Duodenal mucosa (tissue), 2 donors: Measurements from ENCODE around the gene SP140L.
A peak's percentile ranks its signal among the peaks of the same experiment; 100 is the strongest.
"Not testable (repeated sequence)": the region's sequence is repeated elsewhere in the genome, so short reads cannot be mapped to it uniquely, and the experiment has no call there.

Experiments used
- H3K27ac ChIP-seq: one replicate; pipeline ENCODE4 v1.7.0; 2013; ENCODE audit warnings: low read depth, low read length
- H3K27me3 ChIP-seq, 2 donors: one replicate each; pipeline ENCODE4 v1.7.0; 2013; ENCODE audit warnings: low read length in 2 of 2, control low read depth in 1 of 2; ENCODE audit not compliant: insufficient read depth in 2 of 2, control insufficient read depth in 1 of 2
- H3K36me3 ChIP-seq, 2 donors: one replicate each; pipeline ENCODE4 v1.7.0; 2013; ENCODE audit warnings: low read length in 2 of 2, control low read depth in 1 of 2; ENCODE audit not compliant: insufficient read depth in 2 of 2, control insufficient read depth in 1 of 2
- H3K4me1 ChIP-seq, 2 donors: one replicate each; pipeline ENCODE4 v1.7.0; 2013; ENCODE audit warnings: low read length in 2 of 2, control low read depth in 1 of 2; ENCODE audit not compliant: insufficient read depth in 2 of 2, control insufficient read depth in 1 of 2
- H3K4me3 ChIP-seq, 2 donors: one replicate each; pipeline ENCODE4 v1.7.0; 2013; ENCODE audit warnings: low read length in 2 of 2, low read depth in 1 of 2
- H3K9ac ChIP-seq, 2 donors: one replicate each; pipeline ENCODE4 v1.7.0; 2013; ENCODE audit warnings: low read length in 2 of 2, low read depth in 1 of 2
- H3K9me3 ChIP-seq, 2 donors: one replicate each; pipeline ENCODE4 v1.7.0; 2013; ENCODE audit warnings: low read length in 2 of 2, control low read depth in 1 of 2; ENCODE audit not compliant: control insufficient read depth in 1 of 2

Gene SP140L

GRCh38 chr2:230405824-230406223, 78.8 kb downstream of the SP140L start:
- Histone ChIP-seq H3K27ac (no peak overlapping the region), H3K9ac (no peak overlapping the region), H3K9me3 (no peaks in the 10 kb centered on the region), H3K36me3 (peaks cover 11 to 17% of the 10 kb centered on the region in 2 donors), H3K4me1 (peaks cover 3 to 5% of the 10 kb centered on the region in 2 donors), H3K4me3 (no peak overlapping the region), H3K27me3 (no peaks in the 10 kb centered on the region)

DNA sequence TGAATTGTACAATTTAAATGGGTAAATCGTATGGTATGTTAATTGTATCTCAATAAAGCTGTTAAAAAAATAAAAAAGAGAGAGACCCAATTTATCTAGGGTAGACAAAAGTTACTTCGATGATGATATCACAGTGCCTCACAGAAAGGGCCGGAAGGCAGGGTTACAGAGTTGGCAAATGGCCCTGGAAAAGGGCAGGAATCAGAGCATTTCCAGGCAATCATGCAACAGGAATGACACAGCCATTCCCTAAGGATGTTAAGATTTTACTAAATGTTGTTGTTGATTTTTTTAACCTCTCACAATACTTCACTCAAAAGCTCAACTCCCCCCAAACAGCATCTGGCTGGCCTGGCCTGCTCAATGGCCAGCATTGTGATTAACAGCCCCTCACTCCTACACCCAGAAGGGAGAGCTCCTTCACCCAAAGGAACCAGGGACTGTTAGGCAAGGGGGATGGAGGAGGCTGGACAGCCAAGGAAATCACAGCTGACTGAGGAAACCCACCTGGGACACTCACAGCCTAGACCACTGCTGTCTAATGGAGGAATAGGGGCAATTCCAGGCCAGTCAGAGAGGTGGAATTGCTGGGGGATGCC, 81.3 kb downstream of the SP140L start:
- H3K4me1 ChIP-seq, result peaks cover 6 to 22% of the 10 kb centered on the region in 2 donors

DNA sequence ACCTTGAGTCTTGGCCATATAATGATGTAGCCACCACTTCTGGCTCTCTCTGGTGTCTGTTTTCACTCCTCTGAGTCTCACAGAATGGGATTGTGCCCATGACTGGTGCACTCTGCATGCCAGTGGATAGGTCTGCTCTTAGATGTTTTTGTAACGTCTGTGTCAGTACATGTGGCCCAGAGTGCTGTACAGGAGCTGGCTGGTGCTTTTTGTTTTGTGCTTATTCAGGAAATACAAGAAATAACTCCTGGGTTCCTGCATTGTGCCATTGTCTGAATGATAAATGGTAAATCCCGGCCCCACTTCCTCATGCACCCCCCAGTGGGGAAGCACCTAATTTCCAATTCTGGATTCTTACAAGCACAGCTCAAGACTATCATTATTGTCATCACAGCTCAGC, 82.3 kb downstream of the SP140L start:
- H3K9me3 ChIP-seq, H3K4me3 ChIP-seq, H3K27ac ChIP-seq, H3K9ac ChIP-seq, H3K36me3 ChIP-seq, H3K27me3 ChIP-seq: not testable (repeated sequence)
- peaks cover 6 to 22% of the 10 kb centered on the region in 2 donors for H3K4me1 ChIP-seq

More for the DNA sequence above, 81.3 kb downstream of the SP140L start:
- Histone ChIP-seq H3K36me3 (peaks cover 7 to 8% of the 10 kb centered on the region in 2 donors), H3K9me3 (no peaks in the 10 kb centered on the region), H3K4me3 (no peak overlapping the region), H3K9ac (no peak overlapping the region), H3K27ac (no peak overlapping the region), H3K27me3 (no peaks in the 10 kb centered on the region)

DNA sequence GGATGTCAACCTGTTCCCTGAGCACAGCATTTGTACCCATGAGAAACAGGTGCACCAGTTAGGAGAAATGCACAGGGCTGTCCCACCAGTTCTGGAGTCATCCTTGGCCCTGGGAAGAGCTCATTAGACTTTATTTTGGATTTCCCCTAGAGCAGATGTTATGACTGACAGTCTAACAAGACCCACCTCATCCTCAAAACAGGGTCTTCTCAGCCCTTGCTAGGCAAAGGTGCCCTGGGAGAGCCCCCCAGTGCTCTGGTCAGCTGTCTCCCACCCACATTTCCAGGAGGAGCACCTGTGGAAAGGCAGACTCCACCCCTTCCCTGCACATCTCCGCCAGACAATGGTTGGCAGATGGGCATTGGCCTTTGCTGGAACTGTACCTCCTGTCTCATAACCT, 83.3 kb downstream of the SP140L start:
- Histone ChIP-seq H3K4me1 (peaks cover 6 to 22% of the 10 kb centered on the region in 2 donors), H3K27me3 (no peaks in the 10 kb centered on the region), H3K27ac (no peak overlapping the region), H3K4me3 (no peak overlapping the region), H3K36me3 (no peaks in the 10 kb centered on the region), H3K9me3 (no peaks in the 10 kb centered on the region), H3K9ac (no peak overlapping the region)

GRCh38 chr2:230410861-230411569, 84.0 kb downstream of the SP140L start:
- Histone ChIP-seq H3K36me3 (no peaks in the 10 kb centered on the region), H3K4me3 (peak overlapping the region; percentile 82 to 94), H3K9me3 (no peaks in the 10 kb centered on the region), H3K4me1 (peaks cover 10 to 27% of the 10 kb centered on the region in 2 donors), H3K9ac (peak overlapping the region; percentile 87 to 94), H3K27ac (peak overlapping the region; percentile 92), H3K27me3 (no peaks in the 10 kb centered on the region)

DNA sequence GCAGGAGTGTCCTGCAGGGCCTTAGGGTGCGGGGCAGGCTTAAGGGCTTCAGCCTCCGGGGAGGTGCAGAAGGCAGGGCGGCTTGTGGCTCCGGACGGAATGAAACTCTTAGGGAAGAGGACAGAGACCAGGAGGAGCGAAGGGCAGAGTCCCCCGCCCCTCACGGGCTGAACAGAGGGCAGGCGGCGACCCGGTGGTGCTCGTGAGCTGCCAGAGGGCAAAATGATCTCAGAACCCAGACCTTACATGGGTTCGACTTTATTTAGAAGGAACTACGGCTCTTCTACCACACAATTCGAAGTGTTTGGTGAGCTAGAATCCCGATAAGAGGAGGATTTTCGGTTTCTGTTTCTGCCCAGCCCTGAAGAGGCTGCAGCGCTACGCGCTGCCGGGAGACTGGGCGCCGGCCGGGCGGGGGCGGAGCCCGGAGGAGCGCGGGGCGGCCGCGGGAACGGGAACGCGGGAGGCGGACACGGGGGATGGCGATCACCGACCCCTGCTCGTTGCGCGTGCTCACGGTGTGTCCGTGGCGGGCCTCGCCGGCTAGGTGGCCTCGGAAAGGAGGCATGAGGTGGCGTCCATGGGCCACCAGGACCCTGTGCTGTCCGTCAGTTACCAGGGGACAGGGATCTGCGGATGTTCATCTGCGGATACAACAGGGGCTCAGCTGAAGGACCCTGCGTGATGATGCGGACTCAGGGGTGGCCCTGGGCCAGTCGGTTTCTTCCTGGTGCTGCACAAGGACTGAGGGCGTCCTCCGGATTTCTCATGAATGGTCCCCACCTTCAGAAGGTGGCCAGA, 84.8 kb downstream of the SP140L start:
- Histone ChIP-seq H3K27ac (peak overlapping the region; percentile 92), H3K36me3 (no peaks in the 10 kb centered on the region), H3K9me3 (no peaks in the 10 kb centered on the region), H3K4me1 (peaks cover 10 to 30% of the 10 kb centered on the region in 2 donors), H3K9ac (peak overlapping the region; percentile 87 to 94), H3K27me3 (no peaks in the 10 kb centered on the region), H3K4me3 (peak overlapping the region; percentile 82 to 94)

GRCh38 chr2:230412371-230412711, 85.3 kb downstream of the SP140L start:
- Histone ChIP-seq H3K9me3 (no peaks in the 10 kb centered on the region), H3K27ac (peak overlapping the region; percentile 88), H3K27me3 (no peaks in the 10 kb centered on the region), H3K36me3 (no peaks in the 10 kb centered on the region), H3K4me3 (peak overlapping the region; percentile 82 to 94), H3K9ac (peak overlapping the region; percentile 87 to 94), H3K4me1 (peaks cover 10 to 31% of the 10 kb centered on the region in 2 donors)

DNA sequence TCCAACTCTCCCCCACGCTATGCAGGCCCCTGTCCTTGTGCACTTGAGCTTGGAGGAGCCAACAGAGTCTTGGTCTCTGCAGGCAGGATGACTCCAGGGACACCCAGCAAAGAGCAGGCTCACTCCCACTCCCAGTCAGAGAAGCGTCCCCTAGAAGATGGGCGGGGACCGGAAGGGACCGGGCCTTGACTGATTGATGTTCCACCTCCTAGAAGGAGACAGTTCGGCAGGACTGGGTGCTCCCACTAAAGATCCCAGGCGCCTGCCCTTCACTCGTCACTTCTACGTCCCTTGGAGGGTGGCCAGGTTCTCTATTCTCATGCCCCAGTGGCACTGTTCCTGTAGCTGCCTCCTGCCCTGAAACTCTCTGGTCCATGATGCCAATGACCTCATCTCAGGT, 85.9 kb downstream of the SP140L start:
- Histone ChIP-seq H3K9ac (no peak overlapping the region), H3K36me3 (no peaks in the 10 kb centered on the region), H3K27me3 (no peaks in the 10 kb centered on the region), H3K4me1 (peaks cover 13 to 36% of the 10 kb centered on the region in 2 donors), H3K27ac (no peak overlapping the region), H3K4me3 (peak overlapping the region in 1 of 2 donors; percentile 82), H3K9me3 (no peaks in the 10 kb centered on the region)

DNA sequence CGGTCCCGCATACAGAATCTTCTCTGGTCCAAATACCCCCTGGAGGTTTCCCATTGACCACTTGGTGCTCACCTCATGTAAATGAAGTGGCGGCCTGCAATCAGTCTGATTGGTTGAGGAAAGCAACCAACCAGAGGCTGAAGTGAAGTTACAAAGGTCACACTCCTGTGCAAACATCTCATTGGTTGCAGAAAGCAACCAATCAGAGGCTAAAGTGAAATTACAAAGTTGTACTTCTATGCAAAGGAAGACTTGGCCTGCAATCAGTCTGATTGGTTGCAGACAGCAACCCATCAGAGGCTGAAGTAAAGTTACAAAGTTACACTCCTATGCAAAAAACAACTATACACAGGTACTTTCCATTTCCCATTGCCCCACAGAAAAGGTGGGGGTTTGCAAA, 86.5 kb downstream of the SP140L start:
- H3K9me3 ChIP-seq, result no peaks in the 10 kb centered on the region
- H3K9ac ChIP-seq, result no peak overlapping the region
- peaks cover 13 to 42% of the 10 kb centered on the region in 2 donors for H3K4me1 ChIP-seq
- no peak overlapping the region for H3K27ac ChIP-seq
- no peaks in the 10 kb centered on the region for H3K36me3 ChIP-seq
- H3K4me3 ChIP-seq, result no peak overlapping the region
- no peaks in the 10 kb centered on the region for H3K27me3 ChIP-seq

- no peak overlapping the region for H3K9ac ChIP-seq
- H3K27ac ChIP-seq, result no peak overlapping the region
- H3K36me3 ChIP-seq, result peaks cover 0 to 2% of the 10 kb centered on the region in 2 donors
- peaks cover 16 to 44% of the 10 kb centered on the region in 2 donors for H3K4me1 ChIP-seq
- H3K27me3 ChIP-seq, result no peaks in the 10 kb centered on the region
- H3K4me3 ChIP-seq, result no peak overlapping the region
- no peaks in the 10 kb centered on the region for H3K9me3 ChIP-seq
These were observed 87.3 kb downstream of the SP140L start for GRCh38 chr2:230414302-230414701.
